NK-92 (cell line): ENCODE data around the gene CDC42BPG.

Source experiments
- DNase-seq: peaks from one replicate; lab custom pipeline; 2025; ENCODE audit not compliant: unreplicated experiment; lab: John Stamatoyannopoulos, UW

Gene CDC42BPG

DNA sequence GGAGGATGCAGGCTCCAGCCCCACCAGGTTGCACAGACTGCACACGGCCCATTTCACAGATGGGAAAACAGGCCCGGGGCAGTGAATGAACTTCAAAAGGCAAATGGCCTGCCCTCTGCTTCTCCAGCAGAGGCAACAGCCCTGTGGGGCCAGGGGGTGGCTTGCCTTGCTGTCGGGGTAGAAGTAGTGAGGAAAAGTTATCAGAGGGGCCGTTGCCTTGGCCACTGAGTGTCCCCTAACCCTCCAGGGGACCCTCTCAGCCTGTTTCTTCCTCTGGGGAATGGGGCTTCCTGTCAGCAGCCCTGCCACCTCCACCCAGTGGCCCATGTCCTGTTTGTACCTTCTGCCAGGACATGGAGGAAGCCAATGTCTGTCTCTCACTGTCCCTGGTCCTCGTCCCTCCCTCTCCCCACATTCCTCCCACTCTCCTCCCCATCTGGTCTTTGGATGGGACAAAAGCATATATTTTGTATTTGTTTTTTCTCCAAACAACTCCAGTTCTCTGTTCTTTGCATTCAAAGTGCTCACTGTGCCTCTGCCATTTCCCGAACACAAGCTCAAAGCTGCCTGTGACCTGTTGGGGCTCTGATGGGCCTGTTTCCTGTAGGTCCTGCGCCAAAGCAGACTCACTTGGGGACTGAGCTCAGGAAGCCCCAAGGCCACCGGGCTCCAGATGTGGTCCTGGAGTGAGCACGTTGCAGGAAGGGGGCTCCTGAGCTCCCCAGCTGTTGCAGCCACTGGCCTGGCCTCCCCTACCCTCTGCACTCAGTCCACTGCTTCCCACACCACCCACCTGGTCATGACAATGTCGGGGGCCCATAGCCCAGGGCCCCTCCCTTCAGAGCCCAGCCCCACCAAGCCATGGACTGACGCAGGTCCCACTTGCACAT lies 50.9 kb downstream of the CDC42BPG start:
- no peak for DNase-seq

DNA sequence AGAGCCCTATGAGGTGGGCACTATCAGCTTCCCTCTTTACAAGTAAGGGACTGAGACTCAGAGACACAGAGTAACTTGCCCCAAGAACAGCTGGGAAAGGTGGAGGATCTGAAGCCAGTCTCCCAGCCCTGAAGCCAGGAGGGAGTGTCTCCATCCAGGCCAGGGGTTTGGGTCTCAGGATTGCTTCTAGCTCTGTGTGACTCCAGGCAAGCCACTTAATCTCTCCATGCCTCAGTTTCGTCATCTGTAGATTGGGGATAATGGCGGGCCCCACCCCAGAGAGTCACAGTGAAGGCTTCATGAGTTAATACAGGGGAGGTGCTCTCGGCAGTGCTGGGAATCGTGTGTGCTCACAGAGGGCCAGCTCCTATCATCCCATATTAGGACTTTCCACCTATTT lies 52.0 kb downstream of the CDC42BPG start:
- no peak for DNase-seq

DNA sequence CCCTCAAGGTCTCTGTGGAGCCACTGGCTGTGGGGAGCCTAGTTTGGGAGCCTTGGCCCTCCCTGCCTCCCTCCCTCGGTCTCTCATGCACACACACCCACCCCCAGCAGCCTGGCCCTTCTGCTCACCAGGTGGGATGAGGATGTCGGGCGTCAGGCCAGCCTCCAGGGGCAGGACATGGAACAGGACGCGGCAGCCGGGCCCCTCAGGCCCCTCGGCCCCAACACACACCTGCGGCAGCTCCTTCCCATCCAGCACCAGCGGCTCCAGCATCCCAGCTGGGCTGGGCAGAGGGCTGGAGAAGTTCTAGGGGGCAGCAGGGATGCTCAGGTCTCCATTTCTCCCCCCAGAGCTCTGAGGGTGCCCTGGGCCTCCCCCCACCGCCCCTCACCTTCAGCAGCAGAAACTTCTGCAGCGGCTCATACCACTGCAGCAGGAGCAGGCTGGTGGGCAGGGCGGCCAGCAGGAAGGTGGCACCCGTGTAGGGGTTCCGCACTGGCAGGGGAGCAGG lies 52.6 kb downstream of the CDC42BPG start:
- no peak for DNase-seq

DNA sequence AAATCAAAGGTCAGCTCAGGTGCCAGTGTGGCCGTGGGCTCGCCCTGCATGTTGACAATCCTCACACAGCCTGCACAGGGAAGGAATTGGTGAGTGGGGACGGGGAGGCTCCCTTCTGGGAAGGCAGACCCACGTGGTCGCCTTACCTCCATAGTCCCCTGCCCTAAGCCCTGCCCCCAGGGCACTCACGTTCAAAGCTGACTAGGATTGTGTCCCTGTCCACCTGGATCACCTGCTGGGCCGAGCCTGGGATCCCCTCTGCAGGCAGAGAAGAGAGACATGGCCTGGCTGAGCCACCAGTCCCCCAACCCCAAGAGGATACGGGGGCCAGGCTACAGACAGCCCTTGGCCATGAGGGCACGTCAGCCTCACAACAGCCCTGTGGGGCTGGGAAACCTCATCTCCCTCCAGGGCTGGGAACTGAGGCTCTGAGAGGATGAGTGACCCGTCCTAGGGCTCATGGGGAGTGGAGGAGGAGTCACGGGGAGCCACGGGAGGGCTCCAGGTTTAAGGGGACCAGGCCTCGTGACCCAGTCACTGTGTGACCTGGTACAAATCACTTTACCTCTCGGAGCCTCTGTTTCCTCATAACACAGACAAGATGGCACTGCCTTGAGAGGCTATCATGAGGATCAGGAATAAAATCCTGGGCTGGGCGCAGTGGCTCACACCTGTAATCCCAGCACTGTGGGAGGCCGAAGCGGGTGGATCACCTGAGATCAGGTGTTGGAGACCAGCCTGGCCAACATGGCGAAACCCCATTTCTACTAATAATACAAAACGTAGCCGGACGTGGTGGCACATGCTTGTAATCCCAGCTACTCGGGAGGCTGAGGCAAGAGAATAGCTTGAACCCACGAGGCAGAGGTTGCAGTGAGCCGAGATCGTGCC lies 54.0 kb downstream of the CDC42BPG start:
- no peak for DNase-seq

DNA sequence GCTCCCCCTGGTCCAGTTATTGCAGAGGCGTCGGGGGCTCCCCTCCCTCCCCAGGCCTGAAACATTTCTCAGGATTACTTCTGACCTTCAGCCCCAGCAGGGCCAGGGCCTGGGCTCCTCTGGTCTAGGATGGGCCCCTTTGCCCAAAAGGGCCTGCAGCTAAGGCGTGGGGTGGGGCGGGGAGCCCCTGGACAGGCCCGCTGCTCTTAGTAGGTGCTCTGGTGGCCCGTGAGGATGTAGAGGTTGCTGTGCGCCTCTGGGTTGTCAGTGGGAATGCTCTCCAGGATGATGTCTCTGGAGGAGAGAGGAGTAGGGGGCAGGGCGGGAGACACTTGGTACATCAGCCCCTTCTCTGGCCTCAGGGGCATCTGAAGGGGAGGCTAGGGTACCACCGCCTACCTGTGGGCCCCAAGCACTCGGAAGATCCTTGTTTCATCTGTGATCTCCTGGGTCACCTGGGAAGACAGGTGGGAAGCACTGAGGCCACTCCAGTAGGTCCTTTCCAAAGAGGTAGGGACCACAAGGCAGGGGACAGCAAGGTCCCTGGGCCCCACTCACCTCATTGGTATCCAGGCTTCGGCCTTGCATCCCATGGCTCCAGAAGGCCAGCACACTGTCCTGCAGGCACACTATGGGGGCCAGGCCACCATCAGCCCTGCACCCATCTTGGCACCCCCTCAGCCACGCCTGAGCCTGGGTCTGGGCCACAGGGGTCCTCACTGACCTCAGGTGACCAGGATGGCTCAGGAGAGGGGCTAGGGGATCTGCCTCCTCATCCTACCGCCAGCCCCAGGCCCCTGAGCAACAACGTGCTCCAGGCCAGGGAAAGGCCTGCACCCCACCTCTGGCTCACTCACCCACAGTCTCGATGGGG lies 54.9 kb downstream of the CDC42BPG start:
- no peak for DNase-seq

DNA sequence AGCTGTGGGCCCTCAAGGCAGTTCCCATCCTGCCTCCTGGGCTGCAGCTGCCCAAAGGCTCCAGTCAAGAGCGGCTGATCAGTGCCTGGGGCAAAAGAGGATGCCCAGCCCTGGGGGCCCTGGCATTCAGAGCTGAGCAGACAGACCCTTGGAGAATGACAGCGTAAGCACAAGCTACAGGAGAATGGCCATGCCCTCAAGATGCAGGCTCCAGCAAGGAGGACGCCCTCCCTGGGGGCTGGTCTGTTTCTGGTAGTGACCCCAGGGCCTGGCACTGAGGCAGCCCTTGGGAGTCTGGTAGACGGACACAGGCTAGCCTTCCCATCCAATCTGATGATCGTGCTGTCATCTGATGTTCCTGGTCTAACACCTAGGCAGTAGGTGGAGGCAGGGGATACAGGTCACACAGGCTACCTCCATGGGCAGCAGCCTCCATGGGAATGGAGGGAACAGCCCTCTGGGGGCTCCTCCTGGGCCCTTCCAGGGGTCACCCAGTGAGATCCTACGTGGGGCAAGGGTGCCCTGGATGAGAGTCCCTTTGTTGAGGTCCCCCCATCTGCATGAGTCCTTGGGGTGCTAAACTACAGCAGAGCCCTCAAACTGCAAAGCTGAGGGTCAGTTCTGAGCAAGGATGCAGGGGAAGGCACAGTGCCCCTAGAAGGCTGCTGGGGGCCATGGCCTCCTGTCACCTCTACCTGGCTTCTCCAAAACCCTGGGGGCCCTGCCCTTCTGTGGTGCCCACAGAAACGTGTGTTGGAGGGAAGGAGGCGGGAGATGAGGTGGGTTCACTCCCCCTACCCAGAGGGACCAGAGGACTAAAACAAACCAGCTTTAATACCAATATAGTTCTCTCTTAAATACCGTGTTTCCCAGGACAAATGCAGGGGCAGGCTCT lies 55.9 kb downstream of the CDC42BPG start:
- DNase-seq = no peak

DNA sequence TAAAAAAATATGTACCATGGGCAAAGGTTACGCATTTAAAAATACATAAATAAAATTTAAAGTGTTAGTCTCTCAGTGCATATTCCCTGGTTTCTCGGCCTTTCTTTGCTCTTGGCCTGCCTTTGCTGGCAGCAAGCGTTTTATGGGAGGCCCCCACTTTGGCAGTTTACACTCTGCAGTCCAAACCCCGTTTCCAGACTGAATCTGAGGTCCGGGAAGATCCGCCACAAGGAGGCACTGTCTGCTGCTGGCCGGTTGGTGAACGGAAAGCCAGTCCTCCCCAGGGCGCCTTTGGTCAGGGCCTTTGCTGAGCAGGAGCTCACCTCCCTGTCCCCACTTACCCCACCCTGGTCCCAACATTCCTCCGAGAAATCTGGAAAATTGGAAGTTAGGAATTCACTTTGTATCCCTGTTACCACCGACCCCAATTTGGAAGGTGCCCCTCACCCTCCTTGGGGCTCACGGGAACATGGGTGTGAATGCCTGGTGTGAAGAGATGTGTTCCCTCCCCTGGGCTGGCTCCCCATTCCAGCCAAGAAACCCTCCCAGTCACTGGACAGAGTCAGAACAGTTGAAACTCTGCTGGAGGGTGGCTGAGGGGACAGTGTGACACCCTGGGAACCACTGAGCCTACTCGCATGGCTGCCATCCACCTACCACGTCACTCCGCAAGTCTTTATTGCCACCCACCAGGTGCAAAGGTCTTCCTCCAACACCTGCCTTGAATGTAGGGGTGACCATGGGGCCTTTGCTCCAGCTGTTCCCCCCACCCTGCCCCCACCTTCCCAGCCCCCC lies 56.7 kb downstream of the CDC42BPG start:
- DNase-seq = no peak

DNA sequence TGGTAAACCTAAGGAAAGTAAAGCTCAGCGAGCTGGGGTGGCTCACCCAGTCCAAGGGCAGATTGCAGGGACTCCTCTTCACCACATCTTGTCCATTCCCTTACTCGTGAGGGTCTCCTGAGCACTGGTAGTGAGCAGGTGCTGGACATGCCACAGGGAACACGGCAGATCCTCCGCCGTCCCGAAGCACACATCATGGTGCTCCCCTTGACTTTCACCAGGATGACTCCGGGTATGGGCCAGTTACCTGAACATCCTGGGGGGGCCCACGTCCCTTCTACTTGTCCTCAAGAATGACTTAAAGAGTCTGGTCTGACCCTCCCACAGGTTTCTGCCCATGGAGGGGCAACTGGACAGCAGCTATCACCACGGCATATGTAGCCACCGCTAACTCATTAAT lies 58.1 kb downstream of the CDC42BPG start:
- DNase-seq = no peak

DNA sequence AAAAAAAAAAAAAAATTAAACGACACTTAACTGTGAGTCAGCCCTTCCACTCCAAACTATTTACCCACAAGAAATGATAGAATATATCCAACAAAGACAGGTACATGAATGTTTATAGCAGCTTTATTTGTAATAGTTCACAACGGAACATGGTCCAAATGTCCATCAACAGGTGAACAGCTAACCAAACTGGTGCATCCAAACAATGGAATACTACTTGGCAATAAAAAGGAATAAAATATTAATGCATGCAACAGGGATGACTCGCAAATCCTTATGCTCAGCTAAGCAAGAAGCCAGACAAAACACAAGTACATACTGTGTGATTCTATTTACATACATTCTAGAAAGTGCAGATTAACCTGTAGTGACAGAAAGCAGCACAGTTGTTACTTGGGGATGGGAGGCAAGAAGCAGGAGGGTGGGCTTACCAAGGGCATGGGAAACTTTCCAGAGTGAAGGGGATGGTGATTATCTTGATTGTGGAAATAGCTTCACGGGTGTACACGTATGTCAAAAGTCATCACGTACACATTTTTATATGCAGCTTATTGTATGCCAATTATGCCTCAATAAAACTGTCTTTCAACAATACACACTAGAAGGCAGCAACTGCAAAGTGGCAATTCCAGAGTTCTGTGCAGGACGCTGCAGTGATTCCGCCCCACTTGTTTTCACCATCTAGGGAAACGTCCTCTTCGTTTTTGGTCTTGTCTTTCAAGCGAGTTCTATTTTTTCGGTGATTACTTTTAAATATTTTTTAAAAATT lies 59.5 kb downstream of the CDC42BPG start:
- no peak for DNase-seq

DNA sequence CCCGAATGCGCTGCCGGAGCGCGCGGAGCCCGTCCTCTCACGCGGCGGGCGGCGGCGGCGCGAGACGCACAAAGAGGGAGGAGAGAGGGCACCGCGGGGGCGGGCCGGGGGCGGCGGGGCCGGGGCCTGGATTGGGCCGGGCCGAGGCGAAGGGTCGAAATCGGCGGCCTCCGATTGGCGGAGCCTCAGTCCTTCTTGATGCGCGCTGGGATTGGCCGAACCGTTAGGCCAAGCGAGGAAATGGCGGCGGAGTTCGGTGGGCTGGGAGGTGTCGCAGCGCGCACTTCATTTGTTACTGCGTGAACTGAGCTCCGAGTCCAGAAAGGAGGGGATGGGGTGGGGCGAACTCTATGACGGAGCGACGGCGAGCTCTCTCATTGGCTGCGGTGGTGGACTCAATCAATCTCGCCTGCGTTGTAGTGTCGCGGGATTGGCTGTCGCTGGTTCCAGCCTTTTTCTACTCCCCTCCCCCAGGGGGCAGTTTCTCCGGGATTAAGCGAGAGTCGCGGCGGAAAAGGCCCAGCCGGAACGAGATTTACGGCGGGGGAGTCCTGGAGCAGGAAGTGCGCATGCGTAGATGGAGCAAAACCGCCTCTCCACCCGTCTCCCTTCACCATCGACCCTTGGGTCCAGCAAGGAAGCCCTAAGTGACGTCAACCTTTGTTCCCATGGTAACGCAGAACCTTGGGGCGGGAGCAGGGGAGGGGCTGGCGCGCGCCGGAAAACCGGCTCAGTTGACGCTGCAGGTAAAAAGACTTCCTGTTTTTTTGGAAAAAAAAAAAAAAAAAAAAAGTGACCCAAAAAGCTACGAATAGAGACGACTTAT lies 65.8 kb downstream of the CDC42BPG start, which contains the start of gene SF1:
Gene SF1, minus strand, starts transcription at position 70 of the 826 bp plus-strand sequence. CDS start 150 bp downstream, outside the sequence.
- DNase-seq = peak; percentile 99

DNA sequence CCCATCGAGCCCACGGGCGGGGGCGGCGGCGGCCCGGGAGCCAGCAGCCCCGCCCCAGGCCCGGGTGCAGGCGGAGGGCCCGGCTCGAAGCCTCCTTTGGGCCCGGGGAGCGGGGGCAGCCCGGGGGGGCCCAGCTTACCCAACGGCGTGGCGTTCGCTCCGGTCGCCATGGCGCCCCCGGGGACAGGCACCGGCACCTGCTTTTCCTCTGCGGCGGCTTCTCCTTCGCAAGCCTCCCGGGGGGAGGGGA lies 66.3 kb downstream of the CDC42BPG start:
- DNase-seq = no peak

DNA sequence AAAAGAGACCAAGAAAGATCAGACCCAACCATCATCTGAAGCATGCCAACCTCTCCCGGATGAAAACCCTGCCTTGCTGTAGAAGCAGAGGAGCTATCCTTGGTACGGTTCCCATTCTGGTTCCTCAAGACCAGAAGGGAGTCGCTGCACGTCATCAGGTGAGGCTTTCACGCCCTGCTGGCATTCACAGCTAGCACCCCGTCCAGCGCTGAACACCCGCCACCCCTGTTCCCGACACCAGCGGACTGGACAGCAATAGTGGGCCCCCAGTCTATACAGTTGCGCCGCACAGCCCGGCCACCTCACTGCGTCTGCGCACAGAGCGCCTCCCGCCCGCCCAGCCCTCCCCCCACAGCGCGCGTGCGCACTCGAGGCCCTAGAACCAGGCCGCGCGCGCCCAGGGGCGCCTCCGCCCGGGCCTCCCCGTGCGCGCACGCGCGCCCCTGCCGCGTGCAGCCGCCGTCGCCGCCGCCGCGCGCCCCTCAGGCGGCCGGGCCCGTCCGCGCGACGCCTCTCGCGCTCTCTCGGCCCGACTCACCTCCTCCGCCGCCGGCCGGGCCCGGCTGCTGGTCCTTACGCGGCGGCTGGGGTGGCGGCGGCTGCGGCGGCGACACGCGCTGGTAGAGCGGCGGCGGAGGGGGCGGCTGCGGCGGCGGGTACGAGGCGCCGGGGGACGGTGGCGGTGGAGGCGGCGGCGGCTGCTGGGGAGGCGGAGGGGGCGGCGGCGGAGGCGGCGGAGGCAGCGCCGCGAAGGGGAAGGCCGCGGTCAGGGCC lies 66.8 kb downstream of the CDC42BPG start:
- no peak for DNase-seq

DNA sequence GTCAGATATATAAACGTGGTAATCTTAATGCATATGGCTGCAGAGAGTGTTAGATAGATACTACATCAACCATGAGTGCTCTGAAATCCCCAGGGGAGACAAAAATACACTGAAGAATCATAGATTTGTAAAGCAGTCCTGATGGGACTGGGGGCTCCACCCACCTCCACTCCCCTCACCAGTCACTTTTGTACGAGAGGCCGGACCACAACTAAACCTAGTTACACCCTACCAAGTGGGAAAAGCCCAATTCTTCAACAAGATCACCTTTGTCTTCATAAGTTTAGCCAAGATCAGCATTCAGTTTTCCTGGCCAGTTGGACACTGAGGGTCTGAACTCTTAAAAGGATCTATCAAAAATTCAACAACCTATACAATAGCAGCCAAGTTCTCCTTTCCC lies 67.6 kb downstream of the CDC42BPG start:
- DNase-seq = no peak

DNA sequence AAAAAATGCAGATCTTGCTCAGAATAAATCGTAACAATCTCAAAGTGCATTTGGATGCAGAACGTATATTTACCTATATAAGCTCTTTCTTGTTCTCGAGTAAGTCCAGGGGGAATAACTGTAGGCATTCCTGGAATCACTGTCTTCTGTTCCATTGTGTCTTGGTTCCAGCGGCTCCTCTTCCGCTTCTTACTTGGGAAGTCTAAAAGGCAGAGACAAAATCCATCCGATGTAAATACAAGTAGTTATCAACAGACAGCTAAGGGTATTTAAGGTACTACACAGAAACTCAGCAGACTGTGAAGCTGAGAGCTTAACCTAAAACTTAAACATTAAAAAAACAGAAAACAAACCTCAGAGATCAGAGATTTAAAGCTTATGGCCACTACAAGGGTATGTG lies 68.0 kb downstream of the CDC42BPG start:
- no peak for DNase-seq

DNA sequence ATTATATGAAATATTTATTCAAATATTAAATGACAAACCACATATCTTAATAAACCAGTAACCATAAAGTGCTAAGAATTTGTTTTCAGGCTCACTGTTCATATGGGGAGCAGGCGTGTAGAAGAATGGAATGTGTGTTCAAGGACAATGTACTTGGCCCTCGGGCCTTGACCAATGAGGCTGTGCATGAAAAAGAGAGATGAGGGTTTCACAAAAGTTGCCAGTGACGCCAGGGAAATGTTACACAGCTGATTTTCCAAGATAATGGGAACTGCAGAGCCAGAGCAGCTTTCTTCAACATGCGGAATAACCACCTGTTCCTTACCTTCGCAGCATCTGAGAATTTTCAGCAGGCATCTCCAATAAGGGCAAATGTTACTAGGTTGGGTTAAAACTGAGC lies 70.3 kb downstream of the CDC42BPG start:
- DNase-seq = no peak
